Osteocyte (in vitro differentiated cells): ENCODE measurements around the gene SCART1. TPM values are rescaled to one million over a fixed set of nuclear protein-coding genes. Genes with fewer than 3 reads are reported as not detected.

Experiments used
- DNase-seq: peaks from one replicate; pipeline ENCODE4 v3.0.0; 2021; ENCODE audit warnings: mixed read lengths; ENCODE audit not compliant: unreplicated experiment; ENCODE audit errors: extremely low spot score
- H3K27ac Mint-ChIP-seq: one replicate; pipeline ENCODE4 v1.8.0; 2021; ENCODE audit warnings: mild to moderate bottlenecking, mixed read lengths; ENCODE audit not compliant: unreplicated experiment
- H3K27me3 Mint-ChIP-seq: one replicate; pipeline ENCODE4 v1.8.0; 2021; ENCODE audit warnings: mixed read lengths; ENCODE audit not compliant: unreplicated experiment
- H3K36me3 Mint-ChIP-seq: one replicate; pipeline ENCODE4 v1.8.0; 2021; ENCODE audit warnings: mixed read lengths; ENCODE audit not compliant: unreplicated experiment
- H3K4me1 Mint-ChIP-seq: one replicate; pipeline ENCODE4 v1.8.0; 2021; ENCODE audit warnings: mixed read lengths; ENCODE audit not compliant: unreplicated experiment
- H3K4me3 Mint-ChIP-seq: one replicate; pipeline ENCODE4 v1.8.0; 2021; ENCODE audit warnings: mild to moderate bottlenecking, moderate library complexity, mixed read lengths; ENCODE audit not compliant: unreplicated experiment
- H3K9me3 Mint-ChIP-seq: one replicate; pipeline ENCODE4 v1.8.0; 2021; ENCODE audit warnings: mixed read lengths; ENCODE audit not compliant: unreplicated experiment
- CTCF ChIP-seq: fragments of 200-600 bp; sonication (generic); IDR thresholded peaks from 2 replicates; pipeline ENCODE4 v1.5.0; 2021; ENCODE audit warnings: antibody characterized with exemption, mild to moderate bottlenecking, moderate library complexity
- total RNA-seq: library from RNA; stranded (reverse); gene quantifications from 2 replicates; pipeline ENCODE4 v1.2.1, GENCODE V29; 2021

SCART1 gene
- total RNA-seq, 1 donor from 2014 or later: 3.2 TPM

GRCh38 chr10:133460208-133460769 lies 6.5 kb downstream of the SCART1 start:
- Mint-ChIP-seq H3K36me3 (peaks cover 2% of the 10 kb centered on the region), H3K4me3 (no peak overlapping the region), H3K9me3 (peaks cover 9% of the 10 kb centered on the region), H3K4me1 (no peaks in the 10 kb centered on the region), H3K27me3 (no peaks in the 10 kb centered on the region), H3K27ac (no peak overlapping the region)
- TF ChIP-seq CTCF: no peak
- DNase-seq: peak; percentile 60

- H3K4me3 Mint-ChIP-seq: no peak overlapping the region
- DNase-seq: peak; percentile 60
- no peak overlapping the region for H3K27ac Mint-ChIP-seq
- no peak for TF ChIP-seq CTCF
- no peaks in the 10 kb centered on the region for H3K4me1 Mint-ChIP-seq
- H3K27me3 Mint-ChIP-seq: no peaks in the 10 kb centered on the region
- H3K36me3 Mint-ChIP-seq: peaks cover 2% of the 10 kb centered on the region
- H3K9me3 Mint-ChIP-seq: peaks cover 9% of the 10 kb centered on the region
Observed at GRCh38 chr10:133461027-133461426, 7.3 kb downstream of the SCART1 start.

- Mint-ChIP-seq H3K4me1 (no peaks in the 10 kb centered on the region), H3K27ac (no peak overlapping the region), H3K4me3 (no peak overlapping the region), H3K36me3 (peaks cover 2% of the 10 kb centered on the region), H3K9me3 (peaks cover 9% of the 10 kb centered on the region), H3K27me3 (no peaks in the 10 kb centered on the region)
- TF ChIP-seq CTCF: no peak
- DNase-seq: peak; percentile 68
Observed at GRCh38 chr10:133461841-133462240, 8.1 kb downstream of the SCART1 start.

GRCh38 chr10:133462512-133463305 lies 9.0 kb downstream of the SCART1 start:
- H3K27ac Mint-ChIP-seq: no peak overlapping the region
- no peak overlapping the region for H3K4me3 Mint-ChIP-seq
- no peak for TF ChIP-seq CTCF
- H3K4me1 Mint-ChIP-seq: no peaks in the 10 kb centered on the region
- H3K27me3 Mint-ChIP-seq: no peaks in the 10 kb centered on the region
- H3K9me3 Mint-ChIP-seq: peaks cover 9% of the 10 kb centered on the region
- peak; percentile 71 for DNase-seq
- peaks cover 6% of the 10 kb centered on the region for H3K36me3 Mint-ChIP-seq

- no peak overlapping the region for H3K27ac Mint-ChIP-seq
- H3K4me1 Mint-ChIP-seq: no peaks in the 10 kb centered on the region
- peaks cover 13% of the 10 kb centered on the region for H3K9me3 Mint-ChIP-seq
- no peak for TF ChIP-seq CTCF
- peaks cover 14% of the 10 kb centered on the region for H3K36me3 Mint-ChIP-seq
- H3K4me3 Mint-ChIP-seq: no peak overlapping the region
- DNase-seq: peak; percentile 77
- no peaks in the 10 kb centered on the region for H3K27me3 Mint-ChIP-seq
Observed at GRCh38 chr10:133464582-133465031, 10.9 kb downstream of the SCART1 start.
